ENCODE measurements around the gene MGP. TPM values are rescaled to one million over a fixed set of nuclear protein-coding genes. Genes with fewer than 3 reads are reported as not detected.
A peak's percentile ranks its signal among the peaks of the same experiment; 100 is the strongest.

MGP gene
- total and polyA plus RNA-seq, 2 of the 8 experiments (the other 6 are each of a cell fraction or from before 2014, with no cell fraction given): not detected

- Histone ChIP-seq H2AK5ac (ENCODE audit: low read depth, low read length) (no peak overlapping the region), H3K56ac (replicated peaks; ENCODE audit: insufficient read length, low read depth, low read length) (no peak overlapping the region), H2AFZ (ENCODE audit: low read length) (0 out of 2 replicates have a peak overlapping the region, but pooled peaks have one; percentile 71), H3K27me3 (replicated peaks in 1 of 4; ENCODE audit: control insufficient read depth in 3 of 4, extremely low read depth in 1 of 4, insufficient read depth in 3 of 4, low read length in 3 of 4) (no peaks in the 10 kb centered on the region), H3K4me1 (replicated peaks in 1 of 4; ENCODE audit: control insufficient read depth in 3 of 4, insufficient read depth in 4 of 4, low read length in 3 of 4) (no peaks in the 10 kb centered on the region), H3K4ac (replicated peaks; ENCODE audit: insufficient read length, low read depth, low read length) (no peak overlapping the region), H4K91ac (replicated peaks; ENCODE audit: insufficient read length, low read length) (no peak overlapping the region), H3K4me2 (ENCODE audit: insufficient read depth in 1 of 2, low read depth in 2 of 2, low read length in 2 of 2) (no peak overlapping the region), H3K18ac (ENCODE audit: extremely low read depth, low read length) (no peak overlapping the region), H2BK120ac (replicated peaks; ENCODE audit: low read depth, low read length) (no peak overlapping the region), H3K14ac (ENCODE audit: insufficient read length) (peak overlapping the region; percentile 66), H2BK12ac (ENCODE audit: low read depth, low read length) (no peak overlapping the region), H3K79me2 (ENCODE audit: control insufficient read depth in 1 of 2, insufficient read depth in 2 of 2, low read length in 2 of 2) (no peaks in the 10 kb centered on the region), H3K23ac (ENCODE audit: insufficient read length) (no peak overlapping the region), H2BK5ac (ENCODE audit: low read depth, low read length) (no peak overlapping the region), H4K20me1 (replicated peaks in 1 of 2; ENCODE audit: control insufficient read depth in 1 of 2, insufficient read depth in 2 of 2, low read length in 2 of 2) (no peaks in the 10 kb centered on the region), H4K8ac (ENCODE audit: extremely low read depth, insufficient read depth, low read length) (no peak overlapping the region), H3K27ac (ENCODE audit: low read depth, low read length) (no peak overlapping the region), H2BK15ac (ENCODE audit: low read length) (no peak overlapping the region), H3K23me2 (ENCODE audit: low read depth, low read length) (no peaks in the 10 kb centered on the region), H4K5ac (ENCODE audit: insufficient read length, low read depth, low read length) (no peak overlapping the region), H3K4me3 (ENCODE audit: extremely low read depth in 1 of 4, insufficient read depth in 2 of 4, low read depth in 3 of 4, low read length in 4 of 4) (no peak overlapping the region), H3K36me3 (ENCODE audit: control insufficient read depth in 2 of 4, insufficient read depth in 4 of 4, low read length in 3 of 4) (no peaks in the 10 kb centered on the region), H3K9me3 (ENCODE audit: insufficient read depth in 2 of 2, low read depth in 1 of 2, low read length in 1 of 2) (no peaks in the 10 kb centered on the region), H3K79me1 (ENCODE audit: low read depth, low read length) (no peaks in the 10 kb centered on the region), H2BK20ac (ENCODE audit: low read length) (no peak overlapping the region), H3K9ac (replicated peaks in 1 of 4; ENCODE audit: extremely low read depth in 1 of 4, low read depth in 3 of 4, low read length in 3 of 4) (no peak overlapping the region)
- no peak for TF ChIP-seq POLR2A (IDR thresholded peaks at IDR 0.05; ENCODE audit: control extremely low read depth in 1 of 2, low read depth in 2 of 2, low read length in 2 of 2)
- no peak for TF ChIP-seq GTF2F1 (IDR thresholded peaks at IDR 0.05; ENCODE audit: borderline replicate concordance, low read depth, low read length)
- TF ChIP-seq JUN (IDR thresholded peaks at IDR 0.05; ENCODE audit: low read depth, low read length): no peak
- TF ChIP-seq BRCA1 (IDR thresholded peaks at IDR 0.05; ENCODE audit: low read depth, low read length): no peak
- no peak for TF ChIP-seq TCF12 (IDR thresholded peaks at IDR 0.05; ENCODE audit: low read depth, low read length)
- no peak for TF ChIP-seq RXRA (IDR thresholded peaks at IDR 0.05; ENCODE audit: insufficient read depth, low read depth, low read length)
- TF ChIP-seq CTBP2 (IDR thresholded peaks at IDR 0.05; ENCODE audit: borderline replicate concordance, insufficient read depth, insufficient read length, low read length): no peak
- TF ChIP-seq SIN3A (conservative IDR thresholded peaks at IDR 0.05 in 1 of 2, IDR thresholded peaks at IDR 0.05 in 1 of 2; ENCODE audit: low read depth in 1 of 2, low read length in 2 of 2): no peak
- no peak for FAIRE-seq
- WGBS, 2 experiments (ENCODE audit: extremely low coverage in 1 of 2, insufficient coverage in 1 of 2, insufficient read length in 1 of 2, insufficient replicate concordance in 2 of 2, low coverage in 1 of 2, low lambda C conversion rate in 2 of 2, missing lambda C conversion rate in 1 of 2): 83% methylated on average over 3 of the region's 3 CpGs; no CpG with 5 or more reads in 1 of the 2 experiments
- POLR2A ChIA-PET (ENCODE audit: partially characterized antibody): interaction anchor here (0.8 kb wide), 1 partner anchor 38 kb away, joined by 3 read pairs; the partner anchor contains the start of genes C12orf60 and WBP11
- CTCF ChIA-PET (ENCODE audit: partially characterized antibody): interaction anchor here (0.6 kb wide), 1 partner anchor 433 kb away, joined by 4 read pairs; no protein-coding TSS in a partner anchor
- no peak for DNase-seq (ENCODE audit: low read depth in 1 of 2, low spot score in 2 of 2)
Observed at GRCh38 chr12:14841761-14842160, 43.9 kb downstream of the MGP start.

Data from H1 (cell line).